GM13976 (cell line): ENCODE measurements around the gene SRP14.
A peak's percentile ranks its signal among the peaks of the same experiment; 100 is the strongest.

ENCODE experiments used
- DNase-seq: peaks from one replicate; pipeline ENCODE4 v3.0.0; 2012; ENCODE audit warnings: low spot score
- CTCF ChIP-seq: IDR thresholded peaks from 2 replicates; pipeline ENCODE4 v1.5.1; 2012; ENCODE audit warnings: borderline replicate concordance, mild to moderate bottlenecking; ENCODE audit not compliant: insufficient read depth; ENCODE audit errors: extremely low read depth, missing control alignments, control extremely low read depth
- in situ Hi-C: fragments of 300-500 bp; cut with MboI; formaldehyde crosslinking; loops from one replicate; pipeline ENCODE4 v1.12.0; 2022; ENCODE audit warnings: low sequenced_read_pairs, mixed read lengths, inconsistent platforms; ENCODE audit not compliant: unreplicated experiment

Gene SRP14

GRCh38 chr15:40059821-40060220 is 20.8 kb upstream of the SRP14 start:
- TF ChIP-seq CTCF, result no peak
- no peak for DNase-seq
- in situ Hi-C loops, result no loop called here

GRCh38 chr15:40058476-40059140 is 19.6 kb upstream of the SRP14 start:
- in situ Hi-C loops, result no loop called here
- no peak for TF ChIP-seq CTCF
- DNase-seq, result no peak

GRCh38 chr15:40055576-40056293 is 16.8 kb upstream of the SRP14 start:
- no peak for DNase-seq
- no peak for TF ChIP-seq CTCF
- in situ Hi-C loops, result no loop called here

GRCh38 chr15:40054855-40055575 is 16.0 kb upstream of the SRP14 start:
- in situ Hi-C loops, result no loop called here
- no peak for TF ChIP-seq CTCF
- DNase-seq, result peak; percentile 80

GRCh38 chr15:40054605-40054854 is 15.5 kb upstream of the SRP14 start:
- in situ Hi-C loops, result no loop called here
- DNase-seq, result peak; percentile 63

More at GRCh38 chr15:40054605-40054854, 15.5 kb upstream of the SRP14 start:
- TF ChIP-seq CTCF, result no peak
